HepG2 (cell line): ENCODE data around the gene ARL16. TPM values are rescaled to one million over a fixed set of nuclear protein-coding genes. Genes with fewer than 3 reads are reported as not detected.

Experiments
- ATAC-seq: fragments of 200-7000 bp; cut with Tn5 transposase; 3 replicates; pipeline ENCODE4 v1.9.1; 2020; ENCODE audit warnings: mild to moderate bottlenecking, moderate library complexity
- BruUV-seq: library from RNA; stranded (reverse); fragments of 400-500 nt; replicated peaks from 2 replicates; lab custom pipeline; 2021; lab: Mats Ljungman, UMichigan
- CTCF ChIA-PET: fragments of 300-600 bp; formaldehyde crosslinking; extraction: SDS; loops from one replicate; lab custom pipeline; 2021; ENCODE audit warnings: low total read pairs, inconsistent platforms, low intra/inter-chr PET ratio; lab: Yijun Ruan, JAX
- POLR2A ChIA-PET: fragments of 350-600 bp; sonication (Branson Sonifier 250); formaldehyde crosslinking; loops from one replicate; lab custom pipeline; 2020; ENCODE audit warnings: antibody characterized with exemption, inconsistent platforms; lab: Yijun Ruan, JAX
- DNase-seq: peaks from one replicate; pipeline ENCODE4 v3.0.0-alpha.2; 2015; ENCODE audit warnings: low spot score
- FAIRE-seq: peaks from 3 replicates; lab custom pipeline; 2011; peaks lifted over from hg19 to GRCh38; lab: Jason Lieb, UNC
- H2AFZ ChIP-seq: one replicate; pipeline ENCODE4 v1.6.1; 2011; ENCODE audit warnings: low read length, inconsistent platforms
- H3K27ac ChIP-seq: fragments of 300-600 bp; 3 replicates; pipeline ENCODE4 v1.8.0; 2011; ENCODE audit warnings: mixed run types, mild to moderate bottlenecking, mixed read lengths, low read length, inconsistent platforms; ENCODE audit not compliant: insufficient read depth; ENCODE audit errors: extremely low read length
- H3K27me3 ChIP-seq, 2 experiments: fragments of 200-600 bp in 1 of 2; 2 replicates in 1 of 2; 3 replicates in 1 of 2; pipeline versions ENCODE4 v1.6.0 to v1.8.0; 2011; ENCODE audit warnings: low read length in 2 of 2, mild to moderate bottlenecking in 2 of 2, moderate library complexity in 2 of 2, inconsistent platforms in 1 of 2; ENCODE audit not compliant: insufficient read depth in 2 of 2, control insufficient read depth in 1 of 2
- H3K36me3 ChIP-seq, 2 experiments: fragments of 200-600 bp in 1 of 2; replicated peaks in 1 of 2; 2 replicates in 1 of 2; 3 replicates in 1 of 2; pipeline versions ENCODE4 v1.5.1 to v1.8.0; 2011; ENCODE audit warnings: low read length in 2 of 2, inconsistent platforms in 1 of 2; ENCODE audit not compliant: insufficient read depth in 2 of 2, control insufficient read depth in 1 of 2
- H3K4me1 ChIP-seq: 2 replicates; pipeline ENCODE4 v1.5.1; 2012; ENCODE audit warnings: low read length, inconsistent platforms; ENCODE audit not compliant: insufficient read depth
- H3K4me2 ChIP-seq: 2 replicates; pipeline ENCODE4 v1.6.0; 2011; ENCODE audit warnings: low read depth, low read length, inconsistent platforms
- H3K4me3 ChIP-seq, 3 experiments: fragments of 200-600 bp in 1 of 3; sonication (generic), shearing (Covaris generic) in 1 of 3; replicated peaks in 1 of 3; 2 replicates each; pipeline ENCODE4 v1.5.1; 2011 to 2016; ENCODE audit warnings: low read length in 3 of 3, inconsistent platforms in 2 of 3, low read depth in 2 of 3, mild to moderate bottlenecking in 2 of 3, control low read depth in 1 of 3, mixed read lengths in 1 of 3; ENCODE audit not compliant: insufficient read depth in 1 of 3
- H3K79me2 ChIP-seq: one replicate; pipeline ENCODE4 v1.6.1; 2011; ENCODE audit warnings: low read length, inconsistent platforms; ENCODE audit not compliant: insufficient read depth
- H3K9ac ChIP-seq: 2 replicates; pipeline ENCODE4 v1.6.0; 2011; ENCODE audit warnings: mild to moderate bottlenecking, low read depth, low read length, inconsistent platforms; ENCODE audit not compliant: insufficient read depth
- H3K9me3 ChIP-seq: 2 replicates; pipeline ENCODE4 v1.5.1; 2012; ENCODE audit warnings: mild to moderate bottlenecking, low read length
- H4K20me1 ChIP-seq: 2 replicates; pipeline ENCODE4 v1.6.0; 2011; ENCODE audit warnings: inconsistent platforms, mild to moderate bottlenecking, low read length, moderate library complexity; ENCODE audit not compliant: insufficient read depth
- AGO2 ChIP-seq: fragments of 200-400 bp; formaldehyde crosslinking; optimal IDR thresholded peaks from 2 replicates; pipeline ENCODE3; 2017; ENCODE audit warnings: mild to moderate bottlenecking, low read depth, low read length, moderate library complexity
- EEA1 ChIP-seq: sonication (generic); formaldehyde crosslinking; IDR thresholded peaks from 2 replicates; pipeline ENCODE4 v1.5.1; 2020; ENCODE audit warnings: mild to moderate bottlenecking, missing genetic modification reagents, borderline replicate concordance
- HNRNPLL ChIP-seq: fragments of 200-400 bp; formaldehyde crosslinking; IDR thresholded peaks from 2 replicates; pipeline ENCODE4 v1.6.1; 2017; ENCODE audit warnings: mild to moderate bottlenecking, low read depth, low read length; ENCODE audit not compliant: poor library complexity, severe bottlenecking
- KDM3A ChIP-seq: IDR thresholded peaks from 2 replicates; pipeline ENCODE4 v1.6.1; 2018; ENCODE audit warnings: low read depth, missing compliant biosample characterization
- KDM4B ChIP-seq: sonication (generic); formaldehyde crosslinking; IDR thresholded peaks from 2 replicates; pipeline ENCODE4 v1.4.0; 2020; ENCODE audit warnings: missing genetic modification reagents
- MEIS2 ChIP-seq: sonication (generic); formaldehyde crosslinking; IDR thresholded peaks from 2 replicates; pipeline ENCODE4 v1.9.0; 2021; ENCODE audit warnings: mild to moderate bottlenecking, missing genetic modification reagents
- MLLT10 ChIP-seq: sonication (generic); formaldehyde crosslinking; IDR thresholded peaks from 2 replicates; pipeline ENCODE4 v1.4.0; 2020; ENCODE audit warnings: missing genetic modification reagents
- POLR2A ChIP-seq, 2 experiments: IDR thresholded peaks; 2 replicates each; pipeline ENCODE4 v1.6.1; 2011; ENCODE audit warnings: low read depth in 2 of 2, low read length in 2 of 2, mild to moderate bottlenecking in 1 of 2, moderate library complexity in 1 of 2; ENCODE audit not compliant: insufficient read depth in 1 of 2
- RARA ChIP-seq: IDR thresholded peaks from 2 replicates; pipeline ENCODE4 v1.6.1; 2016; ENCODE audit warnings: missing genetic modification reagents, missing compliant biosample characterization
- RBFOX2 ChIP-seq: fragments of 200-400 bp; formaldehyde crosslinking; IDR thresholded peaks from 2 replicates; pipeline ENCODE4 v1.6.1; 2017; ENCODE audit warnings: low read depth, mild to moderate bottlenecking, low read length
- SNAI1 ChIP-seq: sonication (generic); formaldehyde crosslinking; IDR thresholded peaks from 2 replicates; pipeline ENCODE4 v1.5.0; 2020; ENCODE audit warnings: mild to moderate bottlenecking, missing genetic modification reagents, borderline replicate concordance
- TCF7 ChIP-seq: sonication (generic); IDR thresholded peaks from 2 replicates; pipeline ENCODE4 v1.6.1; 2016; ENCODE audit warnings: antibody characterized with exemption, low read depth
- YEATS2 ChIP-seq: sonication (generic); formaldehyde crosslinking; IDR thresholded peaks from 2 replicates; pipeline ENCODE4 v1.4.0; 2020; ENCODE audit warnings: missing genetic modification reagents, borderline replicate concordance
- ZNF253 ChIP-seq: sonication (generic); formaldehyde crosslinking; IDR thresholded peaks from 2 replicates; pipeline ENCODE4 v1.8.0; 2022; ENCODE audit warnings: mild to moderate bottlenecking, missing genetic modification reagents, borderline replicate concordance
- ZNF317 ChIP-seq: sonication (generic); formaldehyde crosslinking; IDR thresholded peaks from 2 replicates; pipeline ENCODE4 v1.5.0; 2020; ENCODE audit warnings: mild to moderate bottlenecking, missing genetic modification reagents
- ZNF761 ChIP-seq: sonication (generic); formaldehyde crosslinking; conservative IDR thresholded peaks from 2 replicates; pipeline ENCODE4 v1.4.0; 2020; ENCODE audit warnings: mild to moderate bottlenecking, missing genetic modification reagents
- ZSCAN29 ChIP-seq: sonication (generic); formaldehyde crosslinking; conservative IDR thresholded peaks from 2 replicates; pipeline ENCODE4 v1.4.0; 2020; ENCODE audit warnings: mild to moderate bottlenecking, missing genetic modification reagents
- WGBS: methylation state at CpG from one replicate; pipeline ENCODE4 v1.1.6; 2017; ENCODE audit warnings: low lambda C conversion rate; 5-methylcytosine and 5-hydroxymethylcytosine counted together
- in situ Hi-C: cut with HindIII; loops from 2 replicates; pipeline ENCODE4 v1.10.0; 2017; ENCODE audit warnings: low pct_unique_long_range_greater_than_20kb; ENCODE audit not compliant: extremely low pct_ligation_motif_present
- intact Hi-C: fragments of 100-400 bp; cut with micrococcal nuclease; formaldehyde crosslinking; loops from one replicate; pipeline ENCODE4 v1.10.0; 2022; ENCODE audit not compliant: unreplicated experiment
- polyA plus RNA-seq, 8 experiments: library from polyadenylated mRNA; depleted of rRNA in 3 of 8; stranded (reverse) in 7 of 8; unstranded in 1 of 8; fragments of >200 nt; fragmentation: Illumina TruSeq in 4 of 8; extraction: Trizol in 4 of 8; gene quantifications; 2 replicates each; pipeline versions ENCODE4 v1.2.1 to v1.2.3, GENCODE V29; 2011 to 2016; ENCODE audit warnings: low read depth in 4 of 8, missing spikeins in 1 of 8, mixed read lengths in 1 of 8; ENCODE audit not compliant: insufficient read depth in 1 of 8
- total RNA-seq, 5 experiments: library from RNA; depleted of rRNA; stranded (reverse); fragments of >200 nt; fragmentation: Illumina TruSeq; extraction: Trizol; gene quantifications; 2 replicates each; pipeline ENCODE4 v1.2.3, GENCODE V29; 2016; ENCODE audit warnings: low read depth in 1 of 5
- TF ChIP-seq, protein P1 (sequence below): sonication (generic); formaldehyde crosslinking; IDR thresholded peaks from 2 replicates; pipeline ENCODE4 v1.8.0; 2022; ENCODE audit warnings: missing genetic modification reagents, mild to moderate bottlenecking, moderate library complexity, borderline replicate concordance
- TF ChIP-seq, protein P2 (sequence below): sonication (generic); formaldehyde crosslinking; IDR thresholded peaks from 2 replicates; pipeline ENCODE4 v1.8.1; 2022; ENCODE audit warnings: low read depth, mild to moderate bottlenecking, missing genetic modification reagents
- TF ChIP-seq, protein P3 (sequence below): sonication (generic); formaldehyde crosslinking; conservative IDR thresholded peaks from 2 replicates; pipeline ENCODE4 v1.8.0; 2022; ENCODE audit warnings: missing genetic modification reagents

ARL16 gene
- total and polyA plus RNA-seq, 2 of the 13 experiments (the other 11 are each of a cell fraction or from before 2014, with no cell fraction given) = 20.8 to 30.8 TPM

DNA sequence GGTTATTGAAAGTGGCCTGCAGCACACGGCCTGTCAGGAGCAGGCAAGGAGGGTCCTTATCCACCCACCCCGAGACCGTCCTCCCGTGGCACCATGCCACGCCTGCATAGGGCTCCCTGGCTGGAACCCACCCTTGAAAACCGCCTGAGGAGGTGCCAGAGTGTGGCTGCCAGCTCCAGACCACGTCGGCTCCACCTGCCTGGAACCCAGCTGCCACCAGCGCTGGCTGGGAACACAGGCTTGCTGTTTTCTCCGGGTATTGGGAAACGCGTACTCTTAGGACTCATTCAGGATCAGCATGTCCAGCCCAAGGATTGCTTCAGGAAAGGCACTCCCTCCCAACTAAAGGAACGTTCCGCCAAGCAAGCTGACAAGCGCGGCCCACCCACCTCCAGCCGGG lies 6.7 kb downstream of the ARL16 start:
- peaks cover 24% of the 10 kb centered on the region for H3K4me1 ChIP-seq
- no peak overlapping the region for H3K4me3 ChIP-seq
- no peak overlapping the region for H3K4me2 ChIP-seq
- no peaks in the 10 kb centered on the region for H4K20me1 ChIP-seq
- WGBS = 85% methylated on average over 12 of the region's 17 CpGs
- no peaks in the 10 kb centered on the region for H3K27me3 ChIP-seq
- intact Hi-C loops (no loop called here), in situ Hi-C loops (no loop called here)
- H3K27ac ChIP-seq = no peak overlapping the region
- peaks cover 19 to 25% of the 10 kb centered on the region in 2 experiments; a peak in 4 of 5 replicates for H3K36me3 ChIP-seq
- no peaks in the 10 kb centered on the region for H3K9me3 ChIP-seq
- DNase-seq (no peak), ATAC-seq (peak; percentile 17), FAIRE-seq (no peak)
- CTCF ChIA-PET = no interaction called here
- no TSS peak for BruUV-seq
- no peaks in the 10 kb centered on the region for H3K79me2 ChIP-seq
- no peak overlapping the region for H2AFZ ChIP-seq
- no peak overlapping the region for H3K9ac ChIP-seq
- POLR2A ChIA-PET = interaction anchor here (3.8 kb wide), 1 partner anchor 26 kb away, joined by 13 read pairs; the partner anchor contains the start of gene MRPL12
- no peak for TF ChIP-seq HNRNPLL
- TF ChIP-seq ZNF253 (CRISPR knock-in tag) = no peak
- TF ChIP-seq ZSCAN29 (CRISPR knock-in tag) = no peak
- TF ChIP-seq POLR2A (IDR thresholded peaks at IDR 0.05; ENCODE audit: insufficient read depth in 1 of 2, low read depth in 2 of 2, low read length in 2 of 2) = 0 out of 4 replicates have a peak, but pooled peaks of 1 of the 2 experiments have one; percentile 26
- TF ChIP-seq ZNF761 = no peak
- TF ChIP-seq KDM4B = no peak
- no peak for TF ChIP-seq MEIS2
- TF ChIP-seq, protein P1, sequence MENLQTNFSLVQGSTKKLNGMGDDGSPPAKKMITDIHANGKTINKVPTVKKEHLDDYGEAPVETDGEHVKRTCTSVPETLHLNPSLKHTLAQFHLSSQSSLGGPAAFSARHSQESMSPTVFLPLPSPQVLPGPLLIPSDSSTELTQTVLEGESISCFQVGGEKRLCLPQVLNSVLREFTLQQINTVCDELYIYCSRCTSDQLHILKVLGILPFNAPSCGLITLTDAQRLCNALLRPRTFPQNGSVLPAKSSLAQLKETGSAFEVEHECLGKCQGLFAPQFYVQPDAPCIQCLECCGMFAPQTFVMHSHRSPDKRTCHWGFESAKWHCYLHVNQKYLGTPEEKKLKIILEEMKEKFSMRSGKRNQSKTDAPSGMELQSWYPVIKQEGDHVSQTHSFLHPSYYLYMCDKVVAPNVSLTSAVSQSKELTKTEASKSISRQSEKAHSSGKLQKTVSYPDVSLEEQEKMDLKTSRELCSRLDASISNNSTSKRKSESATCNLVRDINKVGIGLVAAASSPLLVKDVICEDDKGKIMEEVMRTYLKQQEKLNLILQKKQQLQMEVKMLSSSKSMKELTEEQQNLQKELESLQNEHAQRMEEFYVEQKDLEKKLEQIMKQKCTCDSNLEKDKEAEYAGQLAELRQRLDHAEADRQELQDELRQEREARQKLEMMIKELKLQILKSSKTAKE (CRISPR knock-in tag) = no peak
- TF ChIP-seq RARA (CRISPR knock-in tag) = no peak
- TF ChIP-seq EEA1 (CRISPR knock-in tag) = no peak
- TF ChIP-seq TCF7 = no peak
- TF ChIP-seq, protein P2, sequence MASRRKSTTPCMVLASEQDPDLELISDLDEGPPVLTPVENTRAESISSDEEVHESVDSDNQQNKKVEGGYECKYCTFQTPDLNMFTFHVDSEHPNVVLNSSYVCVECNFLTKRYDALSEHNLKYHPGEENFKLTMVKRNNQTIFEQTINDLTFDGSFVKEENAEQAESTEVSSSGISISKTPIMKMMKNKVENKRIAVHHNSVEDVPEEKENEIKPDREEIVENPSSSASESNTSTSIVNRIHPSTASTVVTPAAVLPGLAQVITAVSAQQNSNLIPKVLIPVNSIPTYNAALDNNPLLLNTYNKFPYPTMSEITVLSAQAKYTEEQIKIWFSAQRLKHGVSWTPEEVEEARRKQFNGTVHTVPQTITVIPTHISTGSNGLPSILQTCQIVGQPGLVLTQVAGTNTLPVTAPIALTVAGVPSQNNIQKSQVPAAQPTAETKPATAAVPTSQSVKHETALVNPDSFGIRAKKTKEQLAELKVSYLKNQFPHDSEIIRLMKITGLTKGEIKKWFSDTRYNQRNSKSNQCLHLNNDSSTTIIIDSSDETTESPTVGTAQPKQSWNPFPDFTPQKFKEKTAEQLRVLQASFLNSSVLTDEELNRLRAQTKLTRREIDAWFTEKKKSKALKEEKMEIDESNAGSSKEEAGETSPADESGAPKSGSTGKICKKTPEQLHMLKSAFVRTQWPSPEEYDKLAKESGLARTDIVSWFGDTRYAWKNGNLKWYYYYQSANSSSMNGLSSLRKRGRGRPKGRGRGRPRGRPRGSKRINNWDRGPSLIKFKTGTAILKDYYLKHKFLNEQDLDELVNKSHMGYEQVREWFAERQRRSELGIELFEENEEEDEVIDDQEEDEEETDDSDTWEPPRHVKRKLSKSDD (CRISPR knock-in tag) = no peak
- no peak for TF ChIP-seq SNAI1 (CRISPR knock-in tag)
- no peak for TF ChIP-seq YEATS2 (CRISPR knock-in tag)
- no peak for TF ChIP-seq ZNF317
- no peak for TF ChIP-seq RBFOX2
- no peak for TF ChIP-seq MLLT10 (CRISPR knock-in tag)
- TF ChIP-seq, protein P3, sequence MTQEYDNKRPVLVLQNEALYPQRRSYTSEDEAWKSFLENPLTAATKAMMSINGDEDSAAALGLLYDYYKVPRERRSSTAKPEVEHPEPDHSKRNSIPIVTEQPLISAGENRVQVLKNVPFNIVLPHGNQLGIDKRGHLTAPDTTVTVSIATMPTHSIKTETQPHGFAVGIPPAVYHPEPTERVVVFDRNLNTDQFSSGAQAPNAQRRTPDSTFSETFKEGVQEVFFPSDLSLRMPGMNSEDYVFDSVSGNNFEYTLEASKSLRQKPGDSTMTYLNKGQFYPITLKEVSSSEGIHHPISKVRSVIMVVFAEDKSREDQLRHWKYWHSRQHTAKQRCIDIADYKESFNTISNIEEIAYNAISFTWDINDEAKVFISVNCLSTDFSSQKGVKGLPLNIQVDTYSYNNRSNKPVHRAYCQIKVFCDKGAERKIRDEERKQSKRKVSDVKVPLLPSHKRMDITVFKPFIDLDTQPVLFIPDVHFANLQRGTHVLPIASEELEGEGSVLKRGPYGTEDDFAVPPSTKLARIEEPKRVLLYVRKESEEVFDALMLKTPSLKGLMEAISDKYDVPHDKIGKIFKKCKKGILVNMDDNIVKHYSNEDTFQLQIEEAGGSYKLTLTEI (CRISPR knock-in tag) = no peak
- peak; percentile 72 for TF ChIP-seq AGO2
- TF ChIP-seq KDM3A (CRISPR knock-in tag) = no peak
